Neural cell (in vitro differentiated cells): Measurements from ENCODE around the gene SCP2.

Experiments
- CTCF ChIP-seq: fragments of 450-650 bp; IDR thresholded peaks from 2 replicates; pipeline ENCODE4 v1.5.1; 2014; ENCODE audit warnings: antibody characterized with exemption, mild to moderate bottlenecking, moderate library complexity; ENCODE audit not compliant: poor library complexity, severe bottlenecking
- EP300 ChIP-seq: fragments of 450-650 bp; conservative IDR thresholded peaks from 2 replicates; pipeline ENCODE4 v1.6.1; 2014; ENCODE audit warnings: antibody characterized with exemption, mild to moderate bottlenecking, moderate library complexity; ENCODE audit not compliant: poor library complexity, severe bottlenecking
- MXI1 ChIP-seq: fragments of 450-650 bp; conservative IDR thresholded peaks from 2 replicates; pipeline ENCODE4 v1.6.1; 2014; ENCODE audit warnings: antibody characterized with exemption, mild to moderate bottlenecking; ENCODE audit not compliant: poor library complexity, severe bottlenecking
- POLR2AphosphoS5 ChIP-seq: IDR thresholded peaks from 2 replicates; pipeline ENCODE4 v1.6.1; 2012

- TF ChIP-seq CTCF (no peak), EP300 (no peak), POLR2AphosphoS5 (no peak), MXI1 (no peak)
Measured at GRCh38 chr1:52917156-52917555, 9.9 kb upstream of the SCP2 start.
